ENCODE data around the gene SEMA6A. TPM values are rescaled to one million over a fixed set of nuclear protein-coding genes. Genes with fewer than 3 reads are reported as not detected.

The SEMA6A gene
- total RNA-seq, 1 experiment from 2014 or later = not detected

- Histone ChIP-seq H4K20me1 (ENCODE audit: low read length) (no peaks in the 10 kb centered on the region), H3K4me3 (ENCODE audit: low read length) (no peak overlapping the region), H3K27ac (ENCODE audit: low read length) (no peak overlapping the region), H3K27me3 (ENCODE audit: low read length) (no peaks in the 10 kb centered on the region), H3F3A (ENCODE audit: low read length, unreplicated experiment) (no peaks in the 10 kb centered on the region), H3K9me2 (replicated peaks; ENCODE audit: low read length) (no peaks in the 10 kb centered on the region), H3K9me3 (ENCODE audit: low read length) (no peaks in the 10 kb centered on the region), H2AFZ (ENCODE audit: low read length) (no peak overlapping the region), H3K36me3 (ENCODE audit: low read depth, low read length) (no peaks in the 10 kb centered on the region), H3K4me1 (ENCODE audit: insufficient read depth, low read length) (no peaks in the 10 kb centered on the region), H3K9ac (ENCODE audit: low read length) (no peak overlapping the region), H3K4me2 (ENCODE audit: low read length) (no peak overlapping the region), H3K79me2 (ENCODE audit: low read length) (no peaks in the 10 kb centered on the region)
- POLR2A ChIA-PET (ENCODE audit: unreplicated experiment) = no interaction called here
- no peak for ATAC-seq
- no peak for DNase-seq
- TF ChIP-seq EZH2 (IDR thresholded peaks at IDR 0.05; ENCODE audit: low read length, unreplicated experiment) = no peak
- TF ChIP-seq CTCF (conservative IDR thresholded peaks at IDR 0.05; ENCODE audit: low read depth, low read length) = no peak
- TF ChIP-seq EZH2phosphoT487 (IDR thresholded peaks at IDR 0.05; ENCODE audit: borderline replicate concordance, low read length) = no peak
- intact Hi-C loops (cut with micrococcal nuclease) = no loop called here
- CTCF ChIA-PET = no interaction called here
- BruUV-seq (replicated peaks) = no TSS peak
Measured at GRCh38 chr5:116504593-116505166, 69.9 kb downstream of the SEMA6A start.

GRCh38 chr5:116502616-116503015 is 72.0 kb downstream of the SEMA6A start:
- ChIA-PET CTCF (no interaction called here), POLR2A (ENCODE audit: unreplicated experiment) (no interaction called here)
- Histone ChIP-seq H3K9me2 (replicated peaks; ENCODE audit: low read length) (no peaks in the 10 kb centered on the region), H3K4me3 (ENCODE audit: low read length) (no peak overlapping the region), H3K79me2 (ENCODE audit: low read length) (no peaks in the 10 kb centered on the region), H3K27ac (ENCODE audit: low read length) (no peak overlapping the region), H2AFZ (ENCODE audit: low read length) (no peak overlapping the region), H3K36me3 (ENCODE audit: low read depth, low read length) (no peaks in the 10 kb centered on the region), H3K4me2 (ENCODE audit: low read length) (no peak overlapping the region), H4K20me1 (ENCODE audit: low read length) (no peaks in the 10 kb centered on the region), H3K27me3 (ENCODE audit: low read length) (no peaks in the 10 kb centered on the region), H3K9ac (ENCODE audit: low read length) (no peak overlapping the region), H3K4me1 (ENCODE audit: insufficient read depth, low read length) (no peaks in the 10 kb centered on the region), H3F3A (ENCODE audit: low read length, unreplicated experiment) (no peaks in the 10 kb centered on the region), H3K9me3 (ENCODE audit: low read length) (no peaks in the 10 kb centered on the region)
- intact Hi-C loops (cut with micrococcal nuclease) = no loop called here
- TF ChIP-seq CTCF (conservative IDR thresholded peaks at IDR 0.05; ENCODE audit: low read depth, low read length) (no peak), EZH2 (IDR thresholded peaks at IDR 0.05; ENCODE audit: low read length, unreplicated experiment) (no peak), EZH2phosphoT487 (IDR thresholded peaks at IDR 0.05; ENCODE audit: borderline replicate concordance, low read length) (no peak)
- ATAC-seq (no peak), DNase-seq (no peak)
- no TSS peak for BruUV-seq (replicated peaks)

- Histone ChIP-seq H3K9ac (ENCODE audit: low read length) (no peak overlapping the region), H3K9me2 (replicated peaks; ENCODE audit: low read length) (no peaks in the 10 kb centered on the region), H3F3A (ENCODE audit: low read length, unreplicated experiment) (no peaks in the 10 kb centered on the region), H3K27ac (ENCODE audit: low read length) (no peak overlapping the region), H2AFZ (ENCODE audit: low read length) (no peak overlapping the region), H3K27me3 (ENCODE audit: low read length) (no peaks in the 10 kb centered on the region), H3K79me2 (ENCODE audit: low read length) (no peaks in the 10 kb centered on the region), H3K4me2 (ENCODE audit: low read length) (no peak overlapping the region), H4K20me1 (ENCODE audit: low read length) (no peaks in the 10 kb centered on the region), H3K4me3 (ENCODE audit: low read length) (no peak overlapping the region), H3K4me1 (ENCODE audit: insufficient read depth, low read length) (no peaks in the 10 kb centered on the region), H3K36me3 (ENCODE audit: low read depth, low read length) (no peaks in the 10 kb centered on the region), H3K9me3 (ENCODE audit: low read length) (no peaks in the 10 kb centered on the region)
- TF ChIP-seq EZH2 (IDR thresholded peaks at IDR 0.05; ENCODE audit: low read length, unreplicated experiment) (no peak), EZH2phosphoT487 (IDR thresholded peaks at IDR 0.05; ENCODE audit: borderline replicate concordance, low read length) (no peak), CTCF (conservative IDR thresholded peaks at IDR 0.05; ENCODE audit: low read depth, low read length) (no peak)
- ATAC-seq (no peak), DNase-seq (no peak)
- no TSS peak for BruUV-seq (replicated peaks)
- intact Hi-C loops (cut with micrococcal nuclease) = no loop called here
- ChIA-PET POLR2A (ENCODE audit: unreplicated experiment) (no interaction called here), CTCF (no interaction called here)
Measured at GRCh38 chr5:116502138-116502537, 72.5 kb downstream of the SEMA6A start.

Measured in PC-3 (cell line).